HG03469 (cell line): Measurements from ENCODE around the gene DLX5.

Source experiments
- ATAC-seq: cut with Tn5 transposase; IDR thresholded peaks from one replicate; pipeline ENCODE4 v1.9.1; 2021; ENCODE audit warnings: mild to moderate bottlenecking, moderate library complexity, moderate number of reproducible peaks; ENCODE audit not compliant: unreplicated experiment

The DLX5 gene

GRCh38 chr7:97018791-97019531, 5.7 kb downstream of the DLX5 start:
- no peak for ATAC-seq

GRCh38 chr7:97018126-97018601, 6.5 kb downstream of the DLX5 start:
- no peak for ATAC-seq

GRCh38 chr7:97017192-97018125, 7.2 kb downstream of the DLX5 start:
- no peak for ATAC-seq

GRCh38 chr7:97016381-97017191, 8.0 kb downstream of the DLX5 start:
- no peak for ATAC-seq

GRCh38 chr7:97015756-97016380, 8.8 kb downstream of the DLX5 start:
- ATAC-seq, result no peak

GRCh38 chr7:97015279-97015678, 9.4 kb downstream of the DLX5 start:
- no peak for ATAC-seq

GRCh38 chr7:97014145-97014750, 10.4 kb downstream of the DLX5 start:
- ATAC-seq, result no peak

- ATAC-seq, result no peak
Observed at GRCh38 chr7:97013845-97014134, 10.8 kb downstream of the DLX5 start.

GRCh38 chr7:97013134-97013844, 11.3 kb downstream of the DLX5 start:
- no peak for ATAC-seq

- ATAC-seq, result no peak
Observed at GRCh38 chr7:97012365-97013133, 12.1 kb downstream of the DLX5 start.

- no peak for ATAC-seq
Observed at GRCh38 chr7:97011536-97012364, 12.9 kb downstream of the DLX5 start.

GRCh38 chr7:97011104-97011503, 13.5 kb downstream of the DLX5 start:
- ATAC-seq, result no peak

GRCh38 chr7:97009753-97010732, 14.6 kb downstream of the DLX5 start:
- no peak for ATAC-seq

- no peak for ATAC-seq
Observed at GRCh38 chr7:97008275-97008917, 16.2 kb downstream of the DLX5 start.

GRCh38 chr7:97007583-97007861, 17.1 kb downstream of the DLX5 start:
- no peak for ATAC-seq

- ATAC-seq, result no peak
Observed at GRCh38 chr7:97006816-97007582, 17.6 kb downstream of the DLX5 start.
